ENCODE measurements around the gene DIMT1.

- TF ChIP-seq POLR2A (IDR thresholded peaks at IDR 0.05) = no peak
- TF ChIP-seq CTCF (IDR thresholded peaks at IDR 0.05) = no peak
Measured at GRCh38 chr5:62343428-62343827, 60.3 kb downstream of the DIMT1 start.
